Activated B cell treated with CpG ODN at 0.5 μM for 24 hours (primary cell): Measurements from ENCODE around the gene OVOL3. TPM values are rescaled to one million over a fixed set of nuclear protein-coding genes. Genes with fewer than 3 reads are reported as not detected.

ENCODE experiments used
- ATAC-seq: fragments of 200-7000 bp; cut with Tn5 transposase; one replicate; pipeline ENCODE4 v1.10.0; 2021; ENCODE audit warnings: low read depth, mild to moderate bottlenecking, moderate library complexity
- CTCF ChIA-PET: fragments of 350-600 bp; sonication (Branson Sonifier 250); formaldehyde crosslinking; loops from one replicate; lab custom pipeline; 2021; ENCODE audit warnings: antibody characterized with exemption; lab: Charles Lee
- POLR2A ChIA-PET: fragments of 350-600 bp; sonication (Branson Sonifier 250); formaldehyde crosslinking; loops from one replicate; lab custom pipeline; 2021; ENCODE audit warnings: antibody characterized with exemption; lab: Charles Lee
- DNase-seq: peaks from one replicate; pipeline ENCODE4 v3.0.0; 2022
- H3K27ac Mint-ChIP-seq: one replicate; pipeline ENCODE4 v1.8.0; 2020; ENCODE audit warnings: mixed read lengths
- H3K27me3 Mint-ChIP-seq: one replicate; pipeline ENCODE4 v1.8.0; 2021; ENCODE audit warnings: mixed read lengths
- H3K36me3 Mint-ChIP-seq: one replicate; pipeline ENCODE4 v1.8.0; 2021; ENCODE audit warnings: low read depth, mixed read lengths
- H3K4me1 Mint-ChIP-seq: one replicate; pipeline ENCODE4 v1.8.0; 2021; ENCODE audit warnings: mixed read lengths
- H3K4me3 Mint-ChIP-seq: one replicate; pipeline ENCODE4 v1.8.0; 2020; ENCODE audit warnings: mild to moderate bottlenecking, mixed read lengths
- H3K9me3 Mint-ChIP-seq: one replicate; pipeline ENCODE4 v1.8.0; 2020; ENCODE audit warnings: mixed read lengths
- intact Hi-C: fragments of 100-400 bp; cut with micrococcal nuclease; formaldehyde crosslinking; loops from one replicate; pipeline ENCODE4 v1.15.1; 2024
- total RNA-seq: library from RNA; stranded (reverse); gene quantifications from 2 replicates; pipeline ENCODE4 v1.2.3, GENCODE V29; 2022
- TF ChIP-seq, protein P1 (sequence below): fragments of 200-600 bp; IDR thresholded peaks from one replicate; pipeline ENCODE4 v1.8.0; 2022; ENCODE audit warnings: antibody characterized with exemption, mild to moderate bottlenecking

Gene OVOL3
- total RNA-seq, 1 donor from 2014 or later: not detected

DNA sequence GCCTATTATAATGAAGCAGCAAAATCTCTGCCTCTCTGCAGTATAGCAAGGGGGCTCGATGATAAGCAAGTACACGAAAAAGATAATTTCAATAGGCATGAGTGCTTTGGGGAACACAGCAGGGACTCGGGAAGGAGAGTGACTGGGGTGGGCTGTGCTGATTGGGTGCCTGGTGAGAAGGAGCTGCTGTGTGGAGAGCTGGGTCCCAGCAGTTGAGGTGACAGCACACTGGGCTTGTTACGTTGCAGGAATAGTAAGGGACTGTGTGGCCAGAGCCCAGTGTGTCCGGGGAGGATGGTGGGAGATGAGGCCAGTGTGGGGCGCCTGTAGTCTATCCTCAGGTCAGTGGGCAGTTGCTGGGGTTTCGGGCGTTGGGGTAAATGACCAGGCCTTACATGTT is 38.9 kb upstream of the OVOL3 start:
- no peaks in the 10 kb centered on the region for H3K9me3 Mint-ChIP-seq
- ChIA-PET CTCF (no interaction called here), POLR2A (no interaction called here)
- H3K27ac Mint-ChIP-seq: no peak overlapping the region
- no peaks in the 10 kb centered on the region for H3K4me1 Mint-ChIP-seq
- TF ChIP-seq, protein P1, sequence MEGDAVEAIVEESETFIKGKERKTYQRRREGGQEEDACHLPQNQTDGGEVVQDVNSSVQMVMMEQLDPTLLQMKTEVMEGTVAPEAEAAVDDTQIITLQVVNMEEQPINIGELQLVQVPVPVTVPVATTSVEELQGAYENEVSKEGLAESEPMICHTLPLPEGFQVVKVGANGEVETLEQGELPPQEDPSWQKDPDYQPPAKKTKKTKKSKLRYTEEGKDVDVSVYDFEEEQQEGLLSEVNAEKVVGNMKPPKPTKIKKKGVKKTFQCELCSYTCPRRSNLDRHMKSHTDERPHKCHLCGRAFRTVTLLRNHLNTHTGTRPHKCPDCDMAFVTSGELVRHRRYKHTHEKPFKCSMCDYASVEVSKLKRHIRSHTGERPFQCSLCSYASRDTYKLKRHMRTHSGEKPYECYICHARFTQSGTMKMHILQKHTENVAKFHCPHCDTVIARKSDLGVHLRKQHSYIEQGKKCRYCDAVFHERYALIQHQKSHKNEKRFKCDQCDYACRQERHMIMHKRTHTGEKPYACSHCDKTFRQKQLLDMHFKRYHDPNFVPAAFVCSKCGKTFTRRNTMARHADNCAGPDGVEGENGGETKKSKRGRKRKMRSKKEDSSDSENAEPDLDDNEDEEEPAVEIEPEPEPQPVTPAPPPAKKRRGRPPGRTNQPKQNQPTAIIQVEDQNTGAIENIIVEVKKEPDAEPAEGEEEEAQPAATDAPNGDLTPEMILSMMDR: no peak
- H3K36me3 Mint-ChIP-seq: no peaks in the 10 kb centered on the region
- H3K27me3 Mint-ChIP-seq: no peaks in the 10 kb centered on the region
- ATAC-seq (no peak), DNase-seq (no peak)
- H3K4me3 Mint-ChIP-seq: no peak overlapping the region
- intact Hi-C loops: no loop called here

DNA sequence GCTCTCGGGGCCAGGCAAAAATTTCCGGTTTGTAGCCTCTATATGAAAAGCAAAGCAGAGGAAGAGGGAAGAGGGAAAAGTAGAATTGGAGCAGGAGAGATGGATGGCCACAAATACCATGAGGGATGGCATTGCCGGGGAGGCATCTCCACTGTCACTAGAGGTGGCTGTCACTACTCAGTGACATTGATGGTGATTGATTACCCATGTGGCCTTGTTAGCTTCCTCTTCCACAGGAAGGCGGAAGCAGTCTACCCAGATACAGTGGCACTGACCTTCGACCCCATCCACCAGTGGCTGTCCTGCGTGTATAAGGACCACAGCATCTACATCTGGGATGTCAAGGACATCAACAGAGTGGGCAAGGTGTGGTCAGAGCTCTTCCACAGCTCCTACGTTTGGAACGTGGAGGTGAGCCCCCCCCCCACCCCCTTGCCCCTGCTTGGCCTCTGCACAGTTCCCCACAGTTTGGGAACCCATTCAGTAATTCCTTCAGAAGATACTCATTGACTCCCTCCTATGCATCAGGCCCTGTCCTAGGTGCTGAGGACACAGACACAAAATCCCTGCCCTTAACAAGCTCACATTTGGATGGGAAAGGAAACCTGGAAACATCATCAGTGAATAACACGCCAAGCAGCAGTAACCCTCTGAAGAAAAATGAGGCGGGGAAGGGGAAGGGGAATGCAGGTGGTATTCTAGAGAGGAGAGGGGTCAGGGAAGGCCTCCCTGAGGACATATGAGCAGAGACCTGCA is 37.6 kb upstream of the OVOL3 start:
- no peaks in the 10 kb centered on the region for H3K9me3 Mint-ChIP-seq
- POLR2A ChIA-PET: no interaction called here
- no peak for ATAC-seq
- intact Hi-C loops: no loop called here
- no peak overlapping the region for H3K27ac Mint-ChIP-seq
- CTCF ChIA-PET: no interaction called here
- no peaks in the 10 kb centered on the region for H3K36me3 Mint-ChIP-seq
- TF ChIP-seq, protein P1: no peak
- no peak overlapping the region for H3K4me3 Mint-ChIP-seq
- H3K27me3 Mint-ChIP-seq: no peaks in the 10 kb centered on the region
- H3K4me1 Mint-ChIP-seq: no peaks in the 10 kb centered on the region
- no peak for DNase-seq

DNA sequence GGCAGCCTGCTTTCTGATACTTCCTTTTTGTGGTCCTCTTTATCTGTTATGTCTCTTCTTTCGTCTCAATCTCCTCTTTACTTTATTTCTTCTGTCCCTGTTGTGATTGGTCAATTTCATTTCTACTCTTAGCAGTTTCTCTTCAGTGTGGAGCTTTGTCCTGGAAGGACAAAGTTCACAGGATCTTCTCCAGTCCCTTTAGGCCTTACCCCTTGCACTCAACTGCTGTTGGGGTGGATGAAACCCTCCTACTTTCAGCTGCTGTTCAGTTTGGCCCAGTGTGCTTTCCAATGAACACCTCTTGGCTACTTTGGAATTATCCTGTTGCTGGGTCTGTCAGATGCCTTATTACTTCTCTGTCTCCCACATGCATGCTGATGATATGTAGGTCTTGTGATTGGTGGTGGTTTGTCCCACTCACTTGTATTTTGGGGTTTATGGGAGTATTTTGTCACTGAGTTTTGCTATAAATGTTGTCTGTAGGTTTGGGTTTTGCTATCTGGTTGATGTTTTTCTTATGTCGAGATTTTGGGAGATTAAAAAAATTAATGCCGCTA is 31.5 kb upstream of the OVOL3 start:
- DNase-seq (no peak), ATAC-seq (no peak)
- no peaks in the 10 kb centered on the region for H3K27me3 Mint-ChIP-seq
- CTCF ChIA-PET: no interaction called here
- no peaks in the 10 kb centered on the region for H3K4me1 Mint-ChIP-seq
- H3K9me3 Mint-ChIP-seq: no peaks in the 10 kb centered on the region
- POLR2A ChIA-PET: no interaction called here
- H3K36me3 Mint-ChIP-seq: peaks cover 2% of the 10 kb centered on the region
- intact Hi-C loops: no loop called here
- TF ChIP-seq, protein P1: no peak
- no peak overlapping the region for H3K4me3 Mint-ChIP-seq
- no peak overlapping the region for H3K27ac Mint-ChIP-seq

DNA sequence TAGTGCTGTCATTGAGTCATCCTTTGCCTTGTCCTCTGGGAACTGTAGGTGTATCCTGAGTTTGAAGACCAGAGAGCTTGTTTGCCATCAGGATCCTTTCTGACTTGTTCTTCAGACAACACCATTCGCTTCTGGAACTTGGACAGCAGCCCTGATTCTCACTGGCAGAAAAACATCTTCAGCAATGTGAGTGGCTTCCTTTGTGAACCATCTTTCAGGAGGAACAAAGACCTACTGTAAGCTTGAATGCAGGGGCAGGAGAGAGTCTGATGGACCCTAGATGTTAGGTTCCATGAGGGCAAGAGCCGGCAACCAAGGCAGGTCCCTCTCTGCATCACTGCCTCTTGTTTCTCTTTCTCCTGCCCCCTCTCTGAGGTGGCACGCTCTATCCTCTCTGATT is 29.6 kb upstream of the OVOL3 start:
- no peaks in the 10 kb centered on the region for H3K4me1 Mint-ChIP-seq
- ATAC-seq (no peak), DNase-seq (no peak)
- CTCF ChIA-PET: no interaction called here
- peaks cover 2% of the 10 kb centered on the region for H3K36me3 Mint-ChIP-seq
- TF ChIP-seq, protein P1: no peak
- intact Hi-C loops: no loop called here
- POLR2A ChIA-PET: no interaction called here
- H3K27me3 Mint-ChIP-seq: no peaks in the 10 kb centered on the region
- no peak overlapping the region for H3K4me3 Mint-ChIP-seq
- H3K9me3 Mint-ChIP-seq: no peaks in the 10 kb centered on the region
- no peak overlapping the region for H3K27ac Mint-ChIP-seq

DNA sequence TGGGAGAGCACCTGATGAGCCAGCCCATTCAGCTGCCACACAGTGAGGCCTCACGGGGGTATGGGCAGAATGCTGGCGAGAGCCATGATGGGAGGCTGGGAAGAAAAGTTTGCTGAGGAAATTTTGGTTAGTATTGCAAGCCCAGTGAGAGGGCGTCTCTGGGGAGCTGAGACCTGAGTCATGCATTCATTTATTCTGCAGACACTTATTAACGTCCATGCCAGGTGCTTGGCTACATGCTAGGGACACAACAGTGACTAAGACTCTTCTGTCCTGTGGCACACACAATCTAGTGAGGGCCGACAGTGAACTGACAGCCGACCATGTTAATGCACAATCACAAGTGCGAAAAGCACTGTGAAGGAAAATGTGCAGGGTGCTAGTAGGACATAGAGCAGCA is 29.0 kb upstream of the OVOL3 start:
- Mint-ChIP-seq H3K4me3 (no peak overlapping the region), H3K27ac (no peak overlapping the region), H3K36me3 (peaks cover 2% of the 10 kb centered on the region), H3K4me1 (no peaks in the 10 kb centered on the region), H3K27me3 (no peaks in the 10 kb centered on the region), H3K9me3 (no peaks in the 10 kb centered on the region)
- no peak for ATAC-seq
- POLR2A ChIA-PET: no interaction called here
- intact Hi-C loops: no loop called here
- TF ChIP-seq, protein P1: no peak
- no peak for DNase-seq
- CTCF ChIA-PET: no interaction called here
